Measurements from ENCODE around the gene CHST11.

Gene CHST11

DNA sequence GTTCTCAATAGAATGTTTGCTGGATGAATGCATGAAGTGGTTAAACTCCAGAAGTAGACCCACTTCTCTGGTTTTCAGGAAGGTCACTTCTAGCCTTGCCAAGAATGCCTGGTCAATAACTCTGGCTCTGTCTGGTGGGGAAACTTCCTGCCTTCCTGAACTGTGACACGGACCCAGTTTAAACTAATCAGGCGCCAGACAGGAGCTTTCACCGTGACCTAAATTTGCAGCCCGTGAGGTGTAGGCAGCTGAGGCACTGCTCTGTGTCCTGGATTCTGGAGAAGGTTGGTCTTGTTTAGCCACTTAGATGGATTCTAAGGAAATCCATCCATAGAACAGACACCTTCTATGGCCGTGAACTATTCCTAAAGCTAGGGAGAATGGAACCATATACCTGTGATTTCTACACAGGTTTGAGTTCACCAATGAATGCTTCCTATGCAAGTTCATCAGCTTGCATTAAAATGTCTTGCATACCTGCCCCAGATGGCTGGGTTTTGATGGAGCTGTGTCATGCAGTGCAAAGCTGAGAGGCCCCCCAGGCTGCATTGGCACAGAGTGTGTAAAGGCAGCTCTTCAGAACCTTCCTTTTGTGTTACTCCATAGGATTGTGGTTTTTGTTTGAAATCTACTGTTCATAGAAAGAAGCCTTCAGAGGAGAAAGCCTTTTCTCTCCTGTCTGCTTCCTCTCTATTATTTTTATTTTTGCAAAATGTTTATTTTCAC, 4.4 kb downstream of the CHST11 start:
- DNase-seq = no peak

DNA sequence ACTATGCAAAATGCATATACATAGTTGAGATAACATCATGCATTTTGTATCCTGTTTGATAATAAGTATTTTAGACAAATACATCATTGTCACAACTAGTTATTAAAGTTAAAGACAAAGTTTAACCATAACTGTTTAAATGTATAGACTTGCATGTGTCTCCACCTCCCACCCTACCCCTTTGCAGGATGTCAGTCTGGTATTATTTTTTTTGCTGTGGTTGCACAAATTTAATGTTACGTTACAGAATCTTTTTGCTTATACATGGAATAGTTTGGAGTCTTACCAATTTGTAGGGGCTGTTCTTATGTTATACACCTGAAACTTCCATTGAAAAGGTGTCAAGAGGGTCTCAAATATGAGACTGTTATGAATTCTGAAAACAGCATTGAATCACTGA, 5.6 kb downstream of the CHST11 start:
- no peak for DNase-seq

DNA sequence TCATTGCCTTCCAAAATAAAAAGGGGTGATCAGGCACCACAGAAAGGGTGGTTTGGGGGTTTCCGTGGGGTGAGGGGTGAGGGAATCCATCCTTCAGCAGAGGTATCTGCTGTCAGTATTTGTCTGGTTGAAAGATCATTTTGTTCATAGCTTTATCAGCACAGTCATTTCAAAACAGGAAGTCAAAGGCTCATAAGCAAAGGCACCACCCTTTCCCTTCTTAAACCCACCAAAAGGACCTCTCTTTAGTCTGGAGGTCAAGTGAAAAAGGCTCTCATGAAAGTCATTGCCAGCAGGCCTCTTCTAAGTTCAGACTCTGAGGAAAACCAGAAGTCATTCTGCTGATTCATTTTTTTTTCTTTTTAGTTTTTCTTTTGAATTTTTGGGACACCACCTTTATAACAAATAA, 6.2 kb downstream of the CHST11 start:
- no peak for DNase-seq

DNA sequence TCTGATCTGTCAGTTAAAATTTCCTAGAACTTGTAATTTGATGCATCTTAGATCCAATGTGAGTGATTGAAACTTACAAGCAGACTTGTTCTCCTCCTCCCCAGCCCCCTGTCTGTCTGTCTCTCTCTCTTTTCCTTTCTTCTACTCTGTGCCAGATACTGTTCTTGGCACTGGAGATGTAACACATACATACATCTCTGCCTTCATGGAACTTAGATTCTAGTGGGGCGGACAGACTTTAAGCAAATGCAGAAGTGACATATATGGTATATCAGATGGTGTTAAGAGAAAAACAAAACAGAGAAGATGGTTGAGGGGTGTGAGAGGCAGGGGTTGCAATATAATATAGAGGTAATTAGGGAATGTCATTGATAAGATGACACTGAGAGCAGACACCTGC, 6.6 kb downstream of the CHST11 start:
- DNase-seq = no peak

DNA sequence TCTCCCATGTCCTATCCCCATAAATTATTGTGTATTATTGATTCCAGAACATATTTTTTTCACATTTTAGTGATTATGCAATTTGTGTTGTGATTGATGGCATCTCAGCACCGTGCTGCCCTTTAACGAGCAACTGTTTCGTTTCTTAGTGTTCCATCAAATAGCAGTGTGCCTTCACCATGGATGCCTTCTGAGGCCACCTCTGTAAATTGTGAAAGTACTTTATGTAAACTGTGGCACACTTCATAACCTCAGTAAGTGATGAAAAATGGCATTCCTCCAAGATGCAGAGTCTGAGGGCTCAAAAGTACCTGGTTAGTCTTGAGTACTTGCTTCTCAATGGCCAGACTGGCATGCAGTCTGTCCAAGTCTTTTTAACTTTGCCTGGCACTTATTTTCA, 8.2 kb downstream of the CHST11 start:
- DNase-seq = no peak

DNA sequence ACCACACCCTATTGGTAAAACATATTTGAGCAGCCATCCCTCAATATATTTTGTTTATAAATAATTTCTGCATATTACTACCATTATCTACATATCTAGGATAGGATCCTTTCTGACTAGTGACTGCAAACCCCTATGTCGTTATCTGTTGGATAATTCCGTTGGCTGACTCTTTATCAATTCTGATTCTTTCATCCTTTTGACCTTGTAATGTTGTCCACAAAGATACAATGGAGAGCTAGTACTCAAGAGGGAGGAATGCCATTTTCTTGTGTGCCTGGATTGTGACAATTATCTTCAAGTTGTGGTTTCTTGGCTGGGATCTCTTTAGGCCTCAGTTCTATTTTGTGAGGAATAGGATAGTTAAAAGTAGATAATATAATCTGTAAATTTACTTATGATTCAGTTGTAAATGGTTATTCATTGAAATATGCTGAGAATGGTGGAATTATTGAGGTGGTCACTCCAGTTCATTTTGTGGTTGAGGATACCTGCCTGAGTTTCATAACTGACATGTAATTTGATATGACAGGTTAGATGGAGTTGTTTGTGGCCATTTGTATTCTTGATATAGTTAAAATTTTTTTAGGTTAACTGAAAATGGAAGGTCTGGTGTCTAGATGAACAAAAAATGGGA, 10.1 kb downstream of the CHST11 start:
- DNase-seq = no peak

DNA sequence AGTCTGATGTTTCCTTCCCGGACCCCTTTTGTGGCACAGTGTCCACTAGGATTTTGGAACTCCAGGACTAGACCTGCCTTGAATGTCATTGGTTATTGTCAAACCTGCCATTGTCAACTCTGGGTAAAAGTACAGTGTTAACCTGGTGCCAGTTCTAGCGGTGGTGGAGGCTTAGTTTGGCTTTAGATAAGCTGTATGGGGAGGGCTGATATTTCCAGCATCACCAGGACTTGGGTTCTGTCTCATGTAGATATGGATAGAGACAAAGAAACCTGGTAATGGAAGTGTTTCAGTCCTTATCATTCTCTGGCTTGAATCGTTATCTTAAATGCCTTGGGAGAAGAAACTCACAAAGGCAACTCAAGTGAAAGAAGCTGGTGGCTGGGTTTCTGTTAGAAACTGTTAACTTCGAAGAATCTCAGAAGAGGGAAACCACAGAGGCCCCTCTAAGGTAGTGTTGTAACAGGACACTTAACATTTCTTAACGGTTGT, 10.6 kb downstream of the CHST11 start:
- no peak for DNase-seq

DNA sequence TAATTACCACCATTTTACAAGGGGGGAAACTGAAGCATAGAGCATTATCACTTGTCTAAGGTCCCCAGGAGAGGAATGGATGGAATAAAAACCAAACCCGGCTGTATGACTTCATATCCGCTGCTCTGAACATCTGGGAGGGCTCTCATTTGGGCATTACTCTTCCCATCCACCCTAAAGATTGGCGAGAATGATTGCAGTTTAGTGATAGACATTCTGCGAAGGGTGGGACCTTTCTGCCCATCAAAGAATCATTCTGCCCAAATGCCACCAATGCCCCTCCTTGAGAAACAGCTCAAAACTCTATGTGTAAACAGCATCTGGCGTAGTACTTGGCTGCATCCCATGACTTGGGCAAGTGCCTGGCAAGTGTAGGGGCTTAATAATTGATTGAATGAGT, 11.6 kb downstream of the CHST11 start:
- DNase-seq = no peak

DNA sequence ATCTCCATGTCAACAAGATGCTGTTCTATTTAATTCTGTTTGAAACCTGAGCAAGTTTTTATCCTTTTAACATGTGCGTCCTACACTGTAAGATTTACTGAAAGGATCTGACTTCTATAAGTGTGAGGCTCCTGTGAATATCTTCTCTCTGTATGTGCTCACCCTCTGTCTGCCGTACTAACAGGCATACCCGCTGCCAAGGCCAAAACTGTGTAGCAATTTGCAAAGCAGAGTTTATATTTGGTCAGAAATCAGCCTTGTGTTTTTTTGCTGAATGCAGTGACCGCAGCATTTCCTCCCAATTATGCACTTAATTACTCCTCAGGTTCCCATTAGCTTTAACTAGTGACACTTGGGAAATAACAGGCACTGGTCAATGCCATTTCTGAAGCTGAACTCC, 12.3 kb downstream of the CHST11 start:
- no peak for DNase-seq

DNA sequence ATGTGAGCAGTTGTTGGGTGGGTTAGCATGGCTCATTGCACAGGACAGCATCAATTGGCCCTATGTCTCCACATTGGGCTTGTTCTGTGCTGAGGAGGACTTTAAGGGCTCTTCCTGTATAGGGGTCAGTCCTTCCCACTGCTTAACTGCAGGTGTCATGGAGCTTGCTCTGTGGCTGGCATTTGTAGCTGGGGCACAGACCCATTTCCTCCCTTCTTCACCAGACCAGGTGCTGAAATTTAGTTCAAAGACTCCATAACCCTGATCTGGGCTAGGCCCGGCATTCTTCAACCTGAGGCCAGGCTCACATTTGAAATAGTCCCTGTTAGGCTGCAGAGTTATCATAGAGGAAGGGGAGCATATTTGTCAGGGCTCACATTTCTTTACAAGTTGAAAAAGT, 12.8 kb downstream of the CHST11 start:
- no peak for DNase-seq

DNA sequence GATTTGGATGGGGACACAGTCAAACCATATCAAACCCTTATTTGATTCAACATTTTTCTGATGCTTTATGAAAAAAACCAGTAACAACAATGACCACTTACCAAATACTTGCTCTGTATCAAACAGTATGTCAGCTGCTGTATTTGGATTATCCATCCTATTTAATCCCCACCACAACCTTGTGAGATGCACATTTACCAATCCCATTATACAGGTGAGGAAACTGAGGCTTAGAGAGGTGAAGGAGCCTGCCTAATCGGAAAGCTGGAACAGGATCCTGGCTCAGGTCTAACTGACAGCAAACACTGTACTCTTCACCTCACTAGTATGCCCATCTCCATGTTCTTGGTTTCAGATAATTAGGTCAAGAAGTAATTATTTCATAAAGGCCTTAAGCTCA, 13.8 kb downstream of the CHST11 start:
- DNase-seq = no peak

DNA sequence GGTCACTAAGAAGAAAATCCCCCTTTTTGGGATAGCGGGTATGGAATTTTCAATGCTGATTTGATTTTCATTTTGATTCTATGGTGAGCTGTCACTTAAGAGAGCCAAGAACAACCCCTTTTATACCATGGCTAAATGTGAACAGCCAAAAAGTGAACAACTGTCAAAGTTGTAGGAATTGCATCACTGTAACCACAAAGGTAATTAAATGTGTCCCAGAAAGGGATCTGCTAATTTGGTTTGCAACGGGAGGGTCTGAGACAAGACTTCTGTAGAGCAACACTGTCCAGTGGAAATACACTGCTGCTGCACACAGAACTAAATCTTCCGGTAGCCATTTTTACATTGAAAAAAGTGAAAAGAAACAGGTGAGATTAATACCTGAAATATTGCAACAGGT, 14.6 kb downstream of the CHST11 start:
- no peak for DNase-seq

DNA sequence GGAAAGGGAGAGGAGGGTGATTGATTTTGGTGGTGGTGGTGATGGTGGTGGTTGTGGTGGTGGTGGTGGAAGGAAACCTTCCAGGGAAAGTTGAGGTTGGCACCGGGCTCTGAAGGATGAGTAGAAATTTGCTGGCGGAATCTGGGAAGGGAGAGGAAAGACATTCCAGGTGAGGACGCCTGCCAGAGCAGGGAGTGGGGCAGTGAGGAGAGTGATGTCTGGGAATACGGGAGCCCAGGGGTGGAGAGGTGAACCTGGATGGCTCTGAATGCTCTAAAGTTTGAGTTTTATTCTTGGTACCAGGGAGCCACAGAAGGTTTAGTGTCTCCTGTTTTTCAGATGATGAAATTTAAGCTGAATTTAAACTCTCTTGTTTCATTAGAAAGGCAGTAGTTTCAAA, 16.0 kb downstream of the CHST11 start:
- DNase-seq = no peak

DNA sequence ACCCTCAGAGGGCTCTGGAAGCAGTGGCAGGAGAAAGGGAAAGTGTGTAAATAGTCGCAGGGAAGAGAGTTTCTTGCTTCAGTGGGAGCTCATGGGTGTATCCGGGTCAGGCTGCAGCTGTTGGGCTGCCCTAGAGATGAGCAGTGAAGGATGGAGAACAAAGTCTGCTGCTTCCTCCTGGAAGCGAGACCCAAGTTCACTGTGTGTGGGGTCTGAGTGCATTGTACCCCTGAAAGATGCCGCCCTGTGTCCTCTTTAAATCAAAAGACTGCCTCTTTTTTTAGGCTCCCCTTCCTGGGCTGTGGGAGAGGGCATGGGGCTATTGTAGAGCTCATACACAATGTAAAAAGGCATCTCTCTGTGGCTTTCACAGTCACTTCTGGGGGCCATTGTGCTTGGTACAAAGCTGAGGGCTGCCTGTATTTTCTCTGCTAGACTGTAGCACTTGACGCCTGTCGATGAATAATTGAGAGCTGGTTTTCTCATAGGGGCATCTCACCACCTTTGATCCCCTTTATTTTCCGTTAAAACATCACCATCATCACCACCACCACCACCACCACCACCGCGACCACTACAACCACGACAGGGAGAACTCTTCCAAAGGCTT, 16.7 kb downstream of the CHST11 start:
- no peak for DNase-seq

DNA sequence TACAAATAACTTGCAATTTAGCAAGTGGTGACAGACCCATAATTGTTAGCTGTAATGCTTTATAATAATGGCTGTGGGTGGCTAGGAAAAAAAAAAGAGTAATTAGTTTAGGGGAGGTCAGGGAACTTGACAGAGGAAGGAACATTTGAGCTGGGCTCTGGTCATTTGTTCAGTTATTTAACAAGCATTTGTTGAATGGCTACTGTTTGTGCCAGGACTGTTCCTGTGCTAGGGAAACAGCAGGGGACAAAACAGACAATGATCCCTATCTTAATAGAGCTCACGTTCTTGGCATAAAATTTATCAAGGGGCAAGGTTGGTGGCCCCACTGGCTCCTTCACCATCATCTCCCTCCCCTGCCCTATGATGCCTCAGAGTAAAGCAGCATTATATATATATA, 18.5 kb downstream of the CHST11 start:
- DNase-seq = no peak

DNA sequence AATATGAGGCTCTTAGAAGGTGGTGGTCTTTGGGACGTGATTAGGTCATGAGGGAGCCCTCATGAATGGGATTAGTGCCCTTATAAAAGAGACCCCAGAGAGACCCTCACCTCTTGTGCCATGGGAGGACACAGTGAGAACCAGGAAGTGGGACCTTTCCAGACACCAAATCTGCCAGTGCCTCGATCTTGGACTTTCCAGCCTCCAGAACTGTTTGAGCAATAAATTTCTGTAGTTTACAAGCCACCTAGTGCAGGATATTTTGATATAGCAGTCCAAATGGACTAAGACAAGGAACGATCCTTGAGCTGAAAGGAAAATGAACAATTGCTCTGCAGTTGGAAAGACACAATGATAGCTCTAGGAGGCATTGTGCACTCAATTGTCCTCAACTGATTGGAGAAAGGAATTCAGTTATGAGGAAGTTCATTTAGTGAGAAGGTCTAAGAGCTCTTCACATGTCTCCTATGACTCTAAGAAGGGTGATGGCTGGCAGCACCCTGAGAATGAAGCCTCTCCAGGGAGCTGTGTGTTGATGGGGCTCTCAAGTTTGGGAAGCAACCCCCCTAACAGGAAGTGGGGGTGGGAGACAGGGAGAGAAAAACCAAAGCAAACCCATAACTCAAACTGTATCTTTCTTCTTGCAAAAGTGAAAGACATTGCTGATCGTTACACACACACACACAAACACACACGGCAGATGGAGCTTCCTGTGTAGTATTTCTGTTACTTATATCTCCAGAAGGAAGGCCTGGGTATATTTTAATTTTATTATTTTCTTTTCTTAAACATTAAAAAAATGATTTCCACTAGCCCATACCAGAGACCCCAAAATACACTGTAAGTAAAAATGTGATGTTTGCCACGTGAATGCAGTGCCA, 21.0 kb downstream of the CHST11 start:
- no peak for DNase-seq

DNA sequence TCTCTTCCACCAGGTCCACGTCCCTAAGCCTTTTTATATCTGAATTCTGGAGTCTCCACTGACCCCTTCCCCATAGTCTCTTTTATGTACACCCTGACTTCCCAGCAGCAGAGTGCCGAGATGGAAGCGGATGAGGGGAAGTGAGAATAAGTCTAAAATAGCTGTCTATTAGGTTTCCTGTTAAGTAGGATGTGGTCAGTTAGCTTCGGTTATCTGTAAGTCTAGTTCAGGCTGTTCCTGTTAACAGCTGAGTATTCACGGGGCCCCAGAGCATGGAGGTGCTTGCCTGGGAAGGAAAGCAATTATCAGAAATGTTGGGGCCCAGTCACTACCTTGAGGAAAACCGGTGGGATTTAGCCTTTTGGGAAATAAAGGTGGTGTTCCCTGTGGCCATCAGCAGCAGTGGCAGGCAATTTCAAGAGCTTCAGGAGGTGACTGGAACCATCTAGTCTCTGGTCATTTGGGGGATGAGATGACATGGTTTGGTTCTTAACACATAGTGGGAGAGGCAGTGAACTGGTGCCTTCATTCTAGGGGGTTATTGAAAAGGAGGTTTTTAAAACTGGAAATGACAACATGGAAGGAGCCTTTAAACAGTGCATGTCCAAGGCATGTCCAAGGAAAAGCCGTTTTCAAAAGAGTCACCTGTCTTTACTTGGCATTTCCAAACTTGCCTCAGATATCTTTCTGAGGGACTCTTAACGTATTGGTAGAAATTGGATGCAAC, 21.8 kb downstream of the CHST11 start:
- DNase-seq = no peak

DNA sequence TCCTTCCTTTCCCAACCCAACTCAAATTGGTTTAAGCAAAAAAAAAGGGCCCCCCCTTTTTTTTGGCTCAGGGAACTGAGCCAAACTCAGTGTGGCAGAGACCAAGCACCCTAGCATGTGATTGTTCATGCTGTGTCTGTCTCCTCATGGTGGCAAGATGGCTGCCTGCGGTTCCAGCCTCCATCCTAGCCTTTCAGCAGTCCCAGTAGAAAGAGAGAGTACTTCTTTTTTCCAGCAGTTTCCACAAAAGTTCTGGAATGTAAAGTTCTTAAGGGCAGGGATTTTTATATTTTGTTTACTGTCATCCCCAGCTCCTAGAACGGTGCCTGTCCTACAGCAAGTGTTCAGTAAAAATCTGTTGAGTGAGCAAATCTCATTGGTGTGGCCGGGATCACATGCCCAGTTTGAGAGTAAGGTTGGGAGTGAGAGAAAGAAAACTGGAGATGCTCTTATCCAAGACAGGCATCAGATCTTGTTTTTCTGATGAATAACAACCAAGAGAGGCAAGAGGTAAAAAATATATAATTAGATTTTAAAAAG, 22.4 kb downstream of the CHST11 start:
- no peak for DNase-seq

DNA sequence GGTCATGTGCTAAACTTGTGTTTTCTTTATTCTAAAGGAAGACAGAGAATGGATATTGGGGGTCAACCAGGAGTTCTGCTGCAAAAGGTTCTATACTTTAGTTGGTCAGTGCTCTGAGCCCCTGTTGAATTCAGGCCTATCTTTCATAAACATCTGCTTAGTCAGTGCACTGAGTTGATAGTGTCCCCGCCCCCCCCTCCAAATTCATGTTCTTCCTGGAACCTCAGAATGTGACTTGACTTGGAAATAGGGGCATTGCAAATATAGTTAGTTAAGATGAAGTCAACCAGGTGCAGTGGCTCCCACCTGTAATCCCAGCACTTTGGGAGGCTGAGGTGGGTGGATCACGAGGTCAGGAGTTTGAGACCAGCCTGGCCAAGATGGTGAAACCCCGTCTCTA, 23.3 kb downstream of the CHST11 start:
- no peak for DNase-seq

DNA sequence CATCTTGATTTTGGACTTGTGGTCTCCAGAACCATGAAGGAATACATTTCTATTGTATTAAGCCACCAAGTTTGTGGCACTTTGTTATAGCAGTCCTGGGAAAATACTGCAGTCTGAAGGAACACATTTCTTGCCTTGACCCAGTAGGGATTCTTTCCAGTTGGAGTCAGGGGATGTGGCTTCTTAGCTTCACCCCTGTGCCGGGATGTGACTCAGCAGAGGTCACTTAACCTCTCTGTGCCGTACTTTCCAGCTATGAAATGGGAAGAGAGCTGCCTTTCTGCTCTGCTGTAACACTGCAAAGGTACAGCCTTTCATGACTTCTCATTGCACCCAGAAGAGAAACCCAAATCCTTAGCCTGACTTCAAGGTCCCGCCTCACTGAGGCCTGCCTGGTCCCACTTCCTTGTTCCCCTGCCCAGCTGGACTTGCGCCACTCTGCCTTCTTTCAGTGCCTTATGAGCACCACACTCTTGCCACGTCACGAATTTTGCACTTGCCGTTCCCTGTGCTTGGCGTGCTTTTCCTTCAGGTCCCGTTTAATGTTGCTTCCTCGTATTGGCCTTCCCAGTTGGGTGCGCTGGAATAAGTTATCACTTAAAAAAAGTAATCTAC, 24.2 kb downstream of the CHST11 start:
- DNase-seq = no peak

DNA sequence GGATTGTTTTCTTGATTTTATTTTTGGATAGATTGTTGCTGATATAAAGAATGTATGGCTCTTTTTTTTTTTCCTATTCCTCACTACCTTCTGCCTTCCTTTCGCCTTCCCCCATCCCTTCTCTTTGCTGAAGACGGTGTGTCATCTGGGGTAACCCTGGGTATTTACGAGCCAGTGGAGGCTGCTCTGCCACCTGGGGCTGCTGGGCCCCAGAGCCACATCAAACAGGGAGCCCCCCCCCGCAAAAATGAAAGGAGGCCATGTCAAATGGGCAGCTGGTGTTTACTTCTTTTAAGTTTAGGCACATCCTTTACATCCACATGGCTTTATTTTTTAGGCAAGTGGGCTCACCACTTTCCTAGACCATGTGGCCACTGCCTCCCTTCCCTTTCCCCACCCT, 25.4 kb downstream of the CHST11 start:
- DNase-seq = no peak

DNA sequence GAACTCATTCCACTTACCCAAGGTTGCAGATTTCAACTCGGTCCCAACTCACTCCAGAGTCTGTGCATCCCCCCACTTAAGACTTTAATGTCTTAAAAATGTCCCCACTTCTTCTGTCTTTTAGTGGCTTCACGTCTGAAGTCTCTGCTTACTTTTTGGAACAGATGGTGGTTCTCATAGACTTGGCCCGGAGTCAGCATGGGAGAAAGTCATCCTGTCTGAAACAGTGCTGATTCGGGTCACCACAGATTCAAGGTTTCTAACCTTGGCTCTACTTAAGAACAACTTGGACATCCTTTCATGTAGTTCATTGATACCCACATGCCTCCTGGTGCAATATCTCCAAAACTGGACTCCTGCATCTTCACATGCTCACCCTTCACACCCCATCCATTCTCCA, 26.0 kb downstream of the CHST11 start:
- no peak for DNase-seq
